HepG2 (cell line): ENCODE results near the gene ARF4. TPM values are rescaled to one million over a fixed set of nuclear protein-coding genes. Genes with fewer than 3 reads are reported as not detected.

Source experiments
- ATAC-seq: fragments of 200-7000 bp; cut with Tn5 transposase; 3 replicates; pipeline ENCODE4 v1.9.1; 2020; ENCODE audit warnings: mild to moderate bottlenecking, moderate library complexity
- BruUV-seq: library from RNA; stranded (reverse); fragments of 400-500 nt; replicated peaks from 2 replicates; lab custom pipeline; 2021; lab: Mats Ljungman, UMichigan
- CTCF ChIA-PET: fragments of 300-600 bp; formaldehyde crosslinking; extraction: SDS; loops from one replicate; lab custom pipeline; 2021; ENCODE audit warnings: low total read pairs, inconsistent platforms, low intra/inter-chr PET ratio; lab: Yijun Ruan, JAX
- POLR2A ChIA-PET: fragments of 350-600 bp; sonication (Branson Sonifier 250); formaldehyde crosslinking; loops from one replicate; lab custom pipeline; 2020; ENCODE audit warnings: antibody characterized with exemption, inconsistent platforms; lab: Yijun Ruan, JAX
- DNase-seq: peaks from one replicate; pipeline ENCODE4 v3.0.0-alpha.2; 2015; ENCODE audit warnings: low spot score
- FAIRE-seq: peaks from 3 replicates; lab custom pipeline; 2011; peaks lifted over from hg19 to GRCh38; lab: Jason Lieb, UNC
- H2AFZ ChIP-seq: one replicate; pipeline ENCODE4 v1.6.1; 2011; ENCODE audit warnings: low read length, inconsistent platforms
- H3K27ac ChIP-seq: fragments of 300-600 bp; 3 replicates; pipeline ENCODE4 v1.8.0; 2011; ENCODE audit warnings: mixed run types, mild to moderate bottlenecking, mixed read lengths, low read length, inconsistent platforms; ENCODE audit not compliant: insufficient read depth; ENCODE audit errors: extremely low read length
- H3K27me3 ChIP-seq, 2 experiments: fragments of 200-600 bp in 1 of 2; 2 replicates in 1 of 2; 3 replicates in 1 of 2; pipeline versions ENCODE4 v1.6.0 to v1.8.0; 2011; ENCODE audit warnings: low read length in 2 of 2, mild to moderate bottlenecking in 2 of 2, moderate library complexity in 2 of 2, inconsistent platforms in 1 of 2; ENCODE audit not compliant: insufficient read depth in 2 of 2, control insufficient read depth in 1 of 2
- H3K36me3 ChIP-seq, 2 experiments: fragments of 200-600 bp in 1 of 2; replicated peaks in 1 of 2; 2 replicates in 1 of 2; 3 replicates in 1 of 2; pipeline versions ENCODE4 v1.5.1 to v1.8.0; 2011; ENCODE audit warnings: low read length in 2 of 2, inconsistent platforms in 1 of 2; ENCODE audit not compliant: insufficient read depth in 2 of 2, control insufficient read depth in 1 of 2
- H3K4me1 ChIP-seq: 2 replicates; pipeline ENCODE4 v1.5.1; 2012; ENCODE audit warnings: low read length, inconsistent platforms; ENCODE audit not compliant: insufficient read depth
- H3K4me2 ChIP-seq: 2 replicates; pipeline ENCODE4 v1.6.0; 2011; ENCODE audit warnings: low read depth, low read length, inconsistent platforms
- H3K4me3 ChIP-seq, 3 experiments: fragments of 200-600 bp in 1 of 3; sonication (generic), shearing (Covaris generic) in 1 of 3; replicated peaks in 1 of 3; 2 replicates each; pipeline ENCODE4 v1.5.1; 2011 to 2016; ENCODE audit warnings: low read length in 3 of 3, inconsistent platforms in 2 of 3, low read depth in 2 of 3, mild to moderate bottlenecking in 2 of 3, control low read depth in 1 of 3, mixed read lengths in 1 of 3; ENCODE audit not compliant: insufficient read depth in 1 of 3
- H3K79me2 ChIP-seq: one replicate; pipeline ENCODE4 v1.6.1; 2011; ENCODE audit warnings: low read length, inconsistent platforms; ENCODE audit not compliant: insufficient read depth
- H3K9ac ChIP-seq: 2 replicates; pipeline ENCODE4 v1.6.0; 2011; ENCODE audit warnings: mild to moderate bottlenecking, low read depth, low read length, inconsistent platforms; ENCODE audit not compliant: insufficient read depth
- H3K9me3 ChIP-seq: 2 replicates; pipeline ENCODE4 v1.5.1; 2012; ENCODE audit warnings: mild to moderate bottlenecking, low read length
- H4K20me1 ChIP-seq: 2 replicates; pipeline ENCODE4 v1.6.0; 2011; ENCODE audit warnings: inconsistent platforms, mild to moderate bottlenecking, low read length, moderate library complexity; ENCODE audit not compliant: insufficient read depth
- CENPX ChIP-seq: sonication (generic); formaldehyde crosslinking; IDR thresholded peaks from 2 replicates; pipeline ENCODE4 v1.9.0; 2021; ENCODE audit warnings: mild to moderate bottlenecking, missing genetic modification reagents, moderate library complexity
- CERS6 ChIP-seq: sonication (generic); formaldehyde crosslinking; IDR thresholded peaks from 2 replicates; pipeline ENCODE4 v1.5.0; 2020; ENCODE audit warnings: missing genetic modification reagents
- CHCHD3 ChIP-seq: sonication (generic); formaldehyde crosslinking; IDR thresholded peaks from 2 replicates; pipeline ENCODE4 v1.8.0; 2022; ENCODE audit warnings: mild to moderate bottlenecking, missing genetic modification reagents, moderate library complexity
- CSRNP2 ChIP-seq: sonication (generic); formaldehyde crosslinking; conservative IDR thresholded peaks from 2 replicates; pipeline ENCODE4 v1.8.0; 2022; ENCODE audit warnings: low read depth, missing genetic modification reagents
- HNRNPLL ChIP-seq: fragments of 200-400 bp; formaldehyde crosslinking; IDR thresholded peaks from 2 replicates; pipeline ENCODE4 v1.6.1; 2017; ENCODE audit warnings: mild to moderate bottlenecking, low read depth, low read length; ENCODE audit not compliant: poor library complexity, severe bottlenecking
- HOMEZ ChIP-seq: IDR thresholded peaks from 2 replicates; pipeline ENCODE4 v1.6.1; 2016; ENCODE audit warnings: low read depth
- MYPOP ChIP-seq: sonication (generic); formaldehyde crosslinking; IDR thresholded peaks from 2 replicates; pipeline ENCODE4 v1.8.1; 2023; ENCODE audit warnings: mild to moderate bottlenecking, moderate library complexity, missing genetic modification reagents
- NBN ChIP-seq: fragments of 450-650 bp; conservative IDR thresholded peaks from 2 replicates; pipeline ENCODE4 v1.6.1; 2017
- RELA ChIP-seq: sonication (generic); formaldehyde crosslinking; IDR thresholded peaks from 2 replicates; pipeline ENCODE4 v1.4.0; 2020; ENCODE audit warnings: missing genetic modification reagents
- TFDP2 ChIP-seq: sonication (generic); formaldehyde crosslinking; IDR thresholded peaks from 2 replicates; pipeline ENCODE4 v1.4.0; 2020; ENCODE audit warnings: missing genetic modification reagents
- ZBTB4 ChIP-seq: sonication (generic); formaldehyde crosslinking; IDR thresholded peaks from 2 replicates; pipeline ENCODE4 v1.4.0; 2020; ENCODE audit warnings: missing genetic modification reagents, mild to moderate bottlenecking, borderline replicate concordance
- ZFX ChIP-seq: sonication (generic); formaldehyde crosslinking; IDR thresholded peaks from 2 replicates; pipeline ENCODE4 v1.4.0; 2020; ENCODE audit warnings: mild to moderate bottlenecking, low read depth, missing genetic modification reagents, moderate library complexity
- ZNF335 ChIP-seq: sonication (generic); formaldehyde crosslinking; IDR thresholded peaks from 2 replicates; pipeline ENCODE4 v1.4.0; 2020; ENCODE audit warnings: missing genetic modification reagents
- ZNF784 ChIP-seq: sonication (generic); formaldehyde crosslinking; IDR thresholded peaks from 2 replicates; pipeline ENCODE4 v1.5.1; 2020; ENCODE audit warnings: missing genetic modification reagents, mild to moderate bottlenecking, borderline replicate concordance
- WGBS: methylation state at CpG from one replicate; pipeline ENCODE4 v1.1.6; 2017; ENCODE audit warnings: low lambda C conversion rate; 5-methylcytosine and 5-hydroxymethylcytosine counted together
- in situ Hi-C: cut with HindIII; loops from 2 replicates; pipeline ENCODE4 v1.10.0; 2017; ENCODE audit warnings: low pct_unique_long_range_greater_than_20kb; ENCODE audit not compliant: extremely low pct_ligation_motif_present
- intact Hi-C: fragments of 100-400 bp; cut with micrococcal nuclease; formaldehyde crosslinking; loops from one replicate; pipeline ENCODE4 v1.10.0; 2022; ENCODE audit not compliant: unreplicated experiment
- polyA plus RNA-seq, 8 experiments: library from polyadenylated mRNA; depleted of rRNA in 3 of 8; stranded (reverse) in 7 of 8; unstranded in 1 of 8; fragments of >200 nt; fragmentation: Illumina TruSeq in 4 of 8; extraction: Trizol in 4 of 8; gene quantifications; 2 replicates each; pipeline versions ENCODE4 v1.2.1 to v1.2.3, GENCODE V29; 2011 to 2016; ENCODE audit warnings: low read depth in 4 of 8, missing spikeins in 1 of 8, mixed read lengths in 1 of 8; ENCODE audit not compliant: insufficient read depth in 1 of 8
- total RNA-seq, 5 experiments: library from RNA; depleted of rRNA; stranded (reverse); fragments of >200 nt; fragmentation: Illumina TruSeq; extraction: Trizol; gene quantifications; 2 replicates each; pipeline ENCODE4 v1.2.3, GENCODE V29; 2016; ENCODE audit warnings: low read depth in 1 of 5

Gene ARF4
- total and polyA plus RNA-seq, 2 of the 13 experiments (the other 11 are each of a cell fraction or from before 2014, with no cell fraction given), result 184 to 250 TPM

- FAIRE-seq, result no peak
- TF ChIP-seq HNRNPLL (no peak), ZNF335 (CRISPR knock-in tag) (no peak), ZNF784 (no peak), CHCHD3 (CRISPR knock-in tag) (no peak), ZBTB4 (CRISPR knock-in tag) (no peak), ZFX (CRISPR knock-in tag) (no peak), CENPX (CRISPR knock-in tag) (no peak), MYPOP (CRISPR knock-in tag) (no peak), RELA (CRISPR knock-in tag) (no peak), TFDP2 (CRISPR knock-in tag) (no peak), HOMEZ (no peak), NBN (no peak), CSRNP2 (no peak), CERS6 (CRISPR knock-in tag) (no peak)
Measured at GRCh38 chr3:57583544-57583943, 13.6 kb downstream of the ARF4 start.

More at GRCh38 chr3:57583544-57583943, 13.6 kb downstream of the ARF4 start:
- 93% methylated on average over 2 of the region's 2 CpGs for WGBS
- H3K9ac ChIP-seq, result no peak overlapping the region
- no peaks in the 10 kb centered on the region for H3K4me1 ChIP-seq
- no peaks in the 10 kb centered on the region for H3K27me3 ChIP-seq
- ATAC-seq (no peak), DNase-seq (no peak)
- no peaks in the 10 kb centered on the region for H3K9me3 ChIP-seq
- no peak overlapping the region for H2AFZ ChIP-seq
- no peak overlapping the region for H3K27ac ChIP-seq
- intact Hi-C loops (loop anchor here (2.0 kb wide), 1 partner anchor 187 kb away; no protein-coding TSS in a partner anchor), in situ Hi-C loops (no loop called here)
- H3K36me3 ChIP-seq, result peaks cover 4 to 62% of the 10 kb centered on the region in 2 experiments
- peaks cover 90% of the 10 kb centered on the region for H3K79me2 ChIP-seq
- no peak overlapping the region for H3K4me2 ChIP-seq
- BruUV-seq, result TSS peak; percentile 6
- ChIA-PET POLR2A (no interaction called here), CTCF (no interaction called here)
- H4K20me1 ChIP-seq, result peaks cover 67% of the 10 kb centered on the region
- H3K4me3 ChIP-seq, result no peak overlapping the region
